Mucosa of descending colon (tissue), 3 donors: ENCODE data around the gene LUC7L. TPM values are rescaled to one million over a fixed set of nuclear protein-coding genes. Genes with fewer than 3 reads are reported as not detected.

Source experiments
- ATAC-seq: fragments of 200-7000 bp; cut with Tn5 transposase; one replicate; pipeline ENCODE4 v1.9.1; 2020; ENCODE audit warnings: mild to moderate bottlenecking, moderate library complexity
- DNase-seq, 3 donors: peaks; one replicate each; pipeline ENCODE4 v3.0.0-alpha.2; 2020
- H3K36me3 ChIP-seq: fragments of 200-600 bp; one replicate; pipeline ENCODE4 v1.8.0; 2021; ENCODE audit warnings: low read depth, mild to moderate bottlenecking
- H3K4me1 ChIP-seq: fragments of 200-600 bp; one replicate; pipeline ENCODE4 v1.8.0; 2021; ENCODE audit warnings: low read depth, mild to moderate bottlenecking
- H3K4me3 ChIP-seq: fragments of 200-600 bp; one replicate; pipeline ENCODE4 v1.8.0; 2021; ENCODE audit warnings: mild to moderate bottlenecking
- H3K9me3 ChIP-seq: fragments of 200-600 bp; one replicate; pipeline ENCODE4 v1.8.0; 2021; ENCODE audit warnings: mild to moderate bottlenecking
- CTCF ChIP-seq: fragments of 200-600 bp; IDR thresholded peaks from one replicate; pipeline ENCODE4 v1.8.0; 2022; ENCODE audit warnings: antibody characterized with exemption, mild to moderate bottlenecking
- intact Hi-C, 2 donors: fragments of 100-400 bp; cut with DNase I in 1 of 2; cut with micrococcal nuclease in 1 of 2; formaldehyde crosslinking; loops; one replicate each; pipeline versions ENCODE4 v1.11.0 to v1.11.1; 2022; cut with DNase I, micrococcal nuclease
- total RNA-seq, 3 donors: library from RNA; stranded (reverse); fragmentation: NEBNext Ultra II Directional in 2 of 3; extraction: Animal tissue kit (Norgen Biotek cat#: 25700) in 2 of 3; gene quantifications; one replicate each; pipeline versions ENCODE4 v1.2.1 to v1.2.4, GENCODE V29; 2021 to 2023
- donor health status: DM: no; HTN: no; CAD: no; lungs with moderate emphysema.
- donor health status: DM: no; HTN: no; CAD: no.
- donor health status: DM: no; HTN: yes; CAD: no.

LUC7L gene
- total RNA-seq, 3 donors from 2014 or later, result 47.8 to 86.8 (median 67.2) TPM

GRCh38 chr16:253833-254232 is 24.6 kb upstream of the LUC7L start:
- Histone ChIP-seq H3K36me3 (no peaks in the 10 kb centered on the region), H3K4me1 (peaks cover 31% of the 10 kb centered on the region), H3K9me3 (no peaks in the 10 kb centered on the region), H3K4me3 (no peak overlapping the region)
- ATAC-seq (peak; percentile 76), DNase-seq (peak in 2 of 3 donors; percentile 54 to 57)
- no peak for TF ChIP-seq CTCF
- intact Hi-C loops, result no loop called here

GRCh38 chr16:252366-253337 is 23.4 kb upstream of the LUC7L start:
- peak; percentile 64 to 76 (median 65) for DNase-seq

GRCh38 chr16:249431-249830 is 20.2 kb upstream of the LUC7L start:
- intact Hi-C loops, result no loop called here
- peak in 2 of 3 donors; percentile 24 to 45 for DNase-seq
- ATAC-seq, result no peak

More at GRCh38 chr16:252366-253337, 23.4 kb upstream of the LUC7L start:
- intact Hi-C loops, result no loop called here
- H3K36me3 ChIP-seq, result no peaks in the 10 kb centered on the region
- TF ChIP-seq CTCF, result no peak
- peak; percentile 90 for ATAC-seq
- H3K4me3 ChIP-seq, result no peak overlapping the region
- H3K9me3 ChIP-seq, result no peaks in the 10 kb centered on the region
- H3K4me1 ChIP-seq, result peaks cover 31% of the 10 kb centered on the region

GRCh38 chr16:247027-247426 is 17.8 kb upstream of the LUC7L start:
- intact Hi-C loops, result no loop called here

More at GRCh38 chr16:249431-249830, 20.2 kb upstream of the LUC7L start:
- TF ChIP-seq CTCF, result no peak
- H3K36me3 ChIP-seq, result no peaks in the 10 kb centered on the region
- no peak overlapping the region for H3K4me3 ChIP-seq
- H3K9me3 ChIP-seq, result no peaks in the 10 kb centered on the region
- H3K4me1 ChIP-seq, result peaks cover 31% of the 10 kb centered on the region

GRCh38 chr16:245105-245504 is 15.9 kb upstream of the LUC7L start:
- Histone ChIP-seq H3K4me3 (no peak overlapping the region), H3K4me1 (peaks cover 2% of the 10 kb centered on the region), H3K9me3 (no peaks in the 10 kb centered on the region), H3K36me3 (no peaks in the 10 kb centered on the region)
- intact Hi-C loops, result no loop called here
- DNase-seq (peak in 1 of 3 donors; percentile 26), ATAC-seq (no peak)
- TF ChIP-seq CTCF, result no peak

More at GRCh38 chr16:247027-247426, 17.8 kb upstream of the LUC7L start:
- H3K9me3 ChIP-seq, result no peaks in the 10 kb centered on the region
- H3K4me1 ChIP-seq, result peaks cover 8% of the 10 kb centered on the region
- ATAC-seq (no peak), DNase-seq (peak in 2 of 3 donors; percentile 9 to 12)
- TF ChIP-seq CTCF, result no peak
- H3K4me3 ChIP-seq, result no peak overlapping the region
- no peaks in the 10 kb centered on the region for H3K36me3 ChIP-seq
